H1 (cell line): ENCODE measurements around the gene DPYSL3. TPM values are rescaled to one million over a fixed set of nuclear protein-coding genes. Genes with fewer than 3 reads are reported as not detected.

Source experiments
- CTCF ChIA-PET: fragments of 300-600 bp; sonication (Branson Sonifier 250); formaldehyde crosslinking; loops from one replicate; lab custom pipeline; 2021; ENCODE audit not compliant: partially characterized antibody; lab: Charles Lee
- POLR2A ChIA-PET: fragments of 300-600 bp; sonication (Branson Sonifier 250); formaldehyde crosslinking; loops from one replicate; lab custom pipeline; 2021; ENCODE audit warnings: inconsistent platforms; ENCODE audit not compliant: partially characterized antibody; lab: Charles Lee
- DNase-seq, 2 experiments: peaks; one replicate each; pipeline versions ENCODE4 v3.0.0 to v3.0.0-alpha.2; 2010 to 2022; ENCODE audit warnings: low spot score in 2 of 2, low read depth in 1 of 2, mixed read lengths in 1 of 2
- FAIRE-seq: peaks from 2 replicates; lab custom pipeline; 2011; peaks lifted over from hg19 to GRCh38; lab: Jason Lieb, UNC
- H2AFZ ChIP-seq: 2 replicates; pipeline ENCODE4 v1.8.1; 2012; ENCODE audit warnings: low read length, inconsistent platforms
- H2AK5ac ChIP-seq: 2 replicates; pipeline ENCODE4 v1.6.1; 2013; ENCODE audit warnings: low read depth, low read length
- H2BK120ac ChIP-seq: replicated peaks from 2 replicates; pipeline ENCODE3; 2013; ENCODE audit warnings: low read depth, low read length, inconsistent platforms
- H2BK12ac ChIP-seq: 2 replicates; pipeline ENCODE4 v1.6.1; 2013; ENCODE audit warnings: low read depth, low read length
- H2BK15ac ChIP-seq: 2 replicates; pipeline ENCODE4 v1.6.1; 2013; ENCODE audit warnings: low read length
- H2BK20ac ChIP-seq: 2 replicates; pipeline ENCODE4 v1.6.1; 2013; ENCODE audit warnings: low read length
- H2BK5ac ChIP-seq: 2 replicates; pipeline ENCODE4 v1.6.1; 2013; ENCODE audit warnings: low read depth, low read length
- H3K14ac ChIP-seq: 2 replicates; pipeline ENCODE4 v1.6.1; 2013; ENCODE audit warnings: inconsistent platforms; ENCODE audit not compliant: insufficient read length
- H3K18ac ChIP-seq: 2 replicates; pipeline ENCODE4 v1.6.1; 2013; ENCODE audit warnings: low read length; ENCODE audit errors: extremely low read depth
- H3K23ac ChIP-seq: 2 replicates; pipeline ENCODE4 v1.6.1; 2013; ENCODE audit warnings: inconsistent platforms; ENCODE audit not compliant: insufficient read length
- H3K23me2 ChIP-seq: 2 replicates; pipeline ENCODE4 v1.6.1; 2013; ENCODE audit warnings: low read depth, low read length
- H3K27ac ChIP-seq: 2 replicates; pipeline ENCODE4 v1.6.1; 2011; ENCODE audit warnings: low read depth, low read length, inconsistent platforms
- H3K27me3 ChIP-seq, 4 experiments: replicated peaks in 1 of 4; 1 replicate in 1 of 4; 2 replicates in 3 of 4; pipeline versions ENCODE4 v1.6.1 to v1.8.1; 2011 to 2013; ENCODE audit warnings: low read length in 3 of 4, mild to moderate bottlenecking in 3 of 4, inconsistent platforms in 2 of 4, mixed read lengths in 2 of 4, moderate library complexity in 1 of 4; ENCODE audit not compliant: control insufficient read depth in 3 of 4, insufficient read depth in 3 of 4; ENCODE audit errors: extremely low read depth in 1 of 4
- H3K36me3 ChIP-seq, 4 experiments: 2 replicates each; pipeline versions ENCODE4 v1.6.1 to v1.8.1; 2011 to 2013; ENCODE audit warnings: mild to moderate bottlenecking in 4 of 4, low read length in 3 of 4, moderate library complexity in 2 of 4, control low read depth in 1 of 4, inconsistent platforms in 1 of 4; ENCODE audit not compliant: insufficient read depth in 4 of 4, control insufficient read depth in 2 of 4
- H3K4ac ChIP-seq: replicated peaks from 2 replicates; pipeline ENCODE3; 2013; ENCODE audit warnings: low read length, low read depth, mixed read lengths, inconsistent platforms; ENCODE audit not compliant: insufficient read length
- H3K4me1 ChIP-seq, 4 experiments: replicated peaks in 1 of 4; 1 replicate in 1 of 4; 2 replicates in 3 of 4; pipeline versions ENCODE4 v1.6.1 to v1.8.1; 2011 to 2013; ENCODE audit warnings: low read length in 3 of 4, inconsistent platforms in 2 of 4, mixed read lengths in 1 of 4; ENCODE audit not compliant: insufficient read depth in 4 of 4, control insufficient read depth in 3 of 4
- H3K4me2 ChIP-seq, 2 experiments: 2 replicates each; pipeline versions ENCODE4 v1.6.1 to v1.8.1; 2011 to 2013; ENCODE audit warnings: low read depth in 2 of 2, low read length in 2 of 2, control low read depth in 1 of 2, inconsistent platforms in 1 of 2, mild to moderate bottlenecking in 1 of 2; ENCODE audit not compliant: insufficient read depth in 1 of 2
- H3K4me3 ChIP-seq, 4 experiments: fragments of 200-600, 300-600 bp in 1 of 4; sonication (generic), shearing (Covaris generic), sonication (Bioruptor Twin) in 1 of 4; 2 replicates each; pipeline versions ENCODE4 v1.5.1 to v1.8.1; 2011 to 2016; ENCODE audit warnings: low read length in 4 of 4, low read depth in 3 of 4, control low read depth in 2 of 4, inconsistent platforms in 2 of 4, mild to moderate bottlenecking in 2 of 4, mixed read lengths in 1 of 4, moderate library complexity in 1 of 4; ENCODE audit not compliant: insufficient read depth in 2 of 4; ENCODE audit errors: extremely low read depth in 1 of 4
- H3K56ac ChIP-seq: replicated peaks from 2 replicates; pipeline ENCODE3; 2013; ENCODE audit warnings: low read depth, mild to moderate bottlenecking, mixed read lengths, low read length, inconsistent platforms; ENCODE audit not compliant: insufficient read length
- H3K79me1 ChIP-seq: 2 replicates; pipeline ENCODE4 v1.6.1; 2013; ENCODE audit warnings: low read depth, low read length, control low read depth
- H3K79me2 ChIP-seq, 2 experiments: 2 replicates each; pipeline versions ENCODE4 v1.6.1 to v1.8.1; 2012 to 2013; ENCODE audit warnings: low read length in 2 of 2, mild to moderate bottlenecking in 2 of 2, inconsistent platforms in 1 of 2; ENCODE audit not compliant: insufficient read depth in 2 of 2, control insufficient read depth in 1 of 2
- H3K9ac ChIP-seq, 4 experiments: replicated peaks in 1 of 4; 1 replicate in 1 of 4; 2 replicates in 3 of 4; pipeline versions ENCODE4 v1.6.1 to v1.8.1; 2011 to 2013; ENCODE audit warnings: low read depth in 3 of 4, low read length in 3 of 4, control low read depth in 2 of 4, mild to moderate bottlenecking in 2 of 4, moderate library complexity in 2 of 4, inconsistent platforms in 1 of 4; ENCODE audit errors: extremely low read depth in 1 of 4
- H3K9me3 ChIP-seq, 2 experiments: 2 replicates each; pipeline versions ENCODE4 v1.6.1 to v1.8.1; 2012 to 2013; ENCODE audit warnings: mild to moderate bottlenecking in 2 of 2, moderate library complexity in 2 of 2, control low read depth in 1 of 2, inconsistent platforms in 1 of 2, low read depth in 1 of 2, low read length in 1 of 2, mixed read lengths in 1 of 2; ENCODE audit not compliant: insufficient read depth in 2 of 2
- H4K20me1 ChIP-seq, 2 experiments: replicated peaks in 1 of 2; 2 replicates each; pipeline versions ENCODE3 to v1.8.1; 2011 to 2013; ENCODE audit warnings: inconsistent platforms in 2 of 2, low read length in 2 of 2, mild to moderate bottlenecking in 1 of 2; ENCODE audit not compliant: insufficient read depth in 2 of 2, control insufficient read depth in 1 of 2
- H4K5ac ChIP-seq: 2 replicates; pipeline ENCODE4 v1.6.1; 2013; ENCODE audit warnings: low read length, low read depth, mixed read lengths, inconsistent platforms; ENCODE audit not compliant: insufficient read length
- H4K8ac ChIP-seq: 2 replicates; pipeline ENCODE4 v1.8.0; 2013; ENCODE audit warnings: mild to moderate bottlenecking, moderate library complexity, low read length, inconsistent platforms; ENCODE audit not compliant: insufficient read depth; ENCODE audit errors: extremely low read depth
- H4K91ac ChIP-seq: replicated peaks from 2 replicates; pipeline ENCODE3; 2013; ENCODE audit warnings: low read length, mixed read lengths, inconsistent platforms; ENCODE audit not compliant: insufficient read length
- CTBP2 ChIP-seq: IDR thresholded peaks from 2 replicates; pipeline ENCODE4 v1.7.0; 2011; ENCODE audit warnings: borderline replicate concordance, mild to moderate bottlenecking, moderate library complexity, mixed read lengths, low read length; ENCODE audit not compliant: insufficient read depth, insufficient read length
- GTF2F1 ChIP-seq: IDR thresholded peaks from 2 replicates; pipeline ENCODE4 v1.6.1; 2012; ENCODE audit warnings: low read depth, low read length, improper control_type of control experiment, borderline replicate concordance
- HDAC2 ChIP-seq, 2 experiments: fragments of 300-600 bp in 1 of 2; sonication (generic) in 1 of 2; IDR thresholded peaks; 2 replicates each; pipeline ENCODE4 v1.6.1; 2011 to 2012; ENCODE audit warnings: low read depth in 2 of 2, low read length in 2 of 2, mild to moderate bottlenecking in 2 of 2, moderate library complexity in 2 of 2, borderline replicate concordance in 1 of 2, inconsistent platforms in 1 of 2
- JUN ChIP-seq: IDR thresholded peaks from 2 replicates; pipeline ENCODE4 v1.6.1; 2011; ENCODE audit warnings: low read depth, mild to moderate bottlenecking, improper control_type of control experiment, low read length
- NRF1 ChIP-seq: IDR thresholded peaks from 2 replicates; pipeline ENCODE4 v1.6.1; 2011; ENCODE audit warnings: mild to moderate bottlenecking, low read depth, low read length, improper control_type of control experiment
- SAP30 ChIP-seq: fragments of 300-600 bp; sonication (generic); IDR thresholded peaks from 2 replicates; pipeline ENCODE4 v1.7.1; 2012; ENCODE audit warnings: low read length, moderate library complexity, mild to moderate bottlenecking, inconsistent platforms; ENCODE audit not compliant: insufficient read depth, insufficient replicate concordance
- SIN3A ChIP-seq, 2 experiments: IDR thresholded peaks in 1 of 2; conservative IDR thresholded peaks in 1 of 2; 2 replicates each; pipeline ENCODE4 v1.6.1; 2011 to 2012; ENCODE audit warnings: low read length in 2 of 2, improper control_type of control experiment in 1 of 2, low read depth in 1 of 2, mild to moderate bottlenecking in 1 of 2
- TAF1 ChIP-seq: IDR thresholded peaks from 2 replicates; pipeline ENCODE4 v1.6.1; 2011; ENCODE audit warnings: mild to moderate bottlenecking, low read depth, low read length
- TEAD4 ChIP-seq: IDR thresholded peaks from 2 replicates; pipeline ENCODE4 v1.6.1; 2012; ENCODE audit warnings: low read depth, low read length, inconsistent platforms, mixed read lengths
- WGBS, 2 experiments: shearing (Covaris generic) in 1 of 2; methylation state at CpG; one replicate each; pipeline versions ENCODE4 v1.1.6 to v1.1.7; 2013 to 2015; ENCODE audit warnings: low lambda C conversion rate in 2 of 2, mixed read lengths in 2 of 2, inconsistent platforms in 1 of 2, low coverage in 1 of 2, missing lambda C conversion rate in 1 of 2; ENCODE audit not compliant: insufficient replicate concordance in 2 of 2, insufficient coverage in 1 of 2, insufficient read length in 1 of 2; ENCODE audit errors: extremely low coverage in 1 of 2, missing lambda C conversion rate in 1 of 2; 5-methylcytosine and 5-hydroxymethylcytosine counted together
- polyA plus RNA-seq, 7 experiments: library from polyadenylated mRNA; depleted of rRNA in 3 of 7; stranded (reverse) in 5 of 7; unstranded in 2 of 7; fragments of >200 nt in 5 of 7; fragments of 200-250 nt in 2 of 7; gene quantifications; 1 replicate in 5 of 7; 2 replicates in 1 of 7; 4 replicates in 1 of 7; pipeline versions ENCODE4 v1.2.1 to v1.2.3, GENCODE V29; 2011 to 2013; ENCODE audit warnings: missing spikeins in 2 of 7, mixed read lengths in 2 of 7
- total RNA-seq: library from RNA; stranded (reverse); fragmentation: NEBNext Ultra II Directional; extraction: Animal tissue kit (Norgen Biotek cat#: 25700); gene quantifications from 2 replicates; pipeline ENCODE4 v1.2.1, GENCODE V29; 2021
- TF ChIP-seq, protein P1 (sequence below): IDR thresholded peaks from 2 replicates; pipeline ENCODE4 v1.6.1; 2012; ENCODE audit warnings: inconsistent platforms

DPYSL3 gene
- total and polyA plus RNA-seq, 2 of the 8 experiments (the other 6 are each of a cell fraction or from before 2014, with no cell fraction given): 268 to 387 TPM

DNA sequence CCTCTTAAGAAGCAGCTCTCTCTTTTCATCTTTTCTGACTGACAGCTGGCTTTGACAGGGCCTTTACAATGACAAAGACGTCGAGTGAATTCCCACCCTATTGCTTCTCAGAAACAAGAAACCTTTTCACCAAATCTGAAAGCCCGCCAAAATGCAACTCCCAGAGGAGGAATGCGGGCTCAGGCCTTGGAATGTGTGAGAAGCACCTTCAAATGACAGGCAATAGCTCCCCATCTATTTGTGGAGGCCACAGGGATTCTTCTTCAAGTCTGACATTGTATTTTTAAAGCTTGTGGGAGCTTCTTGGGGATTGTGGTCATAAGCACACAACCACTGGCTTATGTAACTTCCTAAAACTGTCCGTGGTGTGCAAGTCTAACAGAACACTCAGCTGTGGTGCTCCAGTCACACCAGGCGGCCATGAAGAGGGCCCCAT lies 72.7 kb downstream of the DPYSL3 start:
- H3K18ac ChIP-seq: no peak overlapping the region
- TF ChIP-seq TEAD4 (peak; percentile 95), HDAC2 (IDR thresholded peaks at IDR 0.05; ENCODE audit: borderline replicate concordance in 1 of 2, low read depth in 2 of 2, low read length in 2 of 2) (peak in 1 of 2 experiments; percentile 29; a peak in 1 of 4 replicates), SAP30 (no peak), SIN3A (conservative IDR thresholded peaks at IDR 0.05 in 1 of 2, IDR thresholded peaks at IDR 0.05 in 1 of 2; ENCODE audit: low read depth in 1 of 2, low read length in 2 of 2) (peak; percentile 83 to 93; a peak in 3 of 4 replicates), CTBP2 (peak; percentile 74), GTF2F1 (no peak), NRF1 (no peak), JUN (no peak), TAF1 (no peak)
- TF ChIP-seq, protein P1, sequence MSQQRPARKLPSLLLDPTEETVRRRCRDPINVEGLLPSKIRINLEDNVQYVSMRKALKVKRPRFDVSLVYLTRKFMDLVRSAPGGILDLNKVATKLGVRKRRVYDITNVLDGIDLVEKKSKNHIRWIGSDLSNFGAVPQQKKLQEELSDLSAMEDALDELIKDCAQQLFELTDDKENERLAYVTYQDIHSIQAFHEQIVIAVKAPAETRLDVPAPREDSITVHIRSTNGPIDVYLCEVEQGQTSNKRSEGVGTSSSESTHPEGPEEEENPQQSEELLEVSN: peak; percentile 81; the same call in 1 of the 2 replicates
- H3K4me3 ChIP-seq: no peak overlapping the region
- DNase-seq (no peak), FAIRE-seq (no peak)
- no peak overlapping the region for H2BK20ac ChIP-seq
- H3K14ac ChIP-seq: no peak overlapping the region
- no peak overlapping the region for H3K4ac ChIP-seq
- H3K36me3 ChIP-seq: peaks cover 2 to 40% (median 7%) of the 10 kb centered on the region in 4 experiments; a peak in 3 of 8 replicates
- H3K27me3 ChIP-seq: peaks cover 0 to 1% (median 0%) of the 10 kb centered on the region in 4 experiments; a peak in 1 of 7 replicates
- CTCF ChIA-PET: interaction anchor here (0.8 to 1.7 kb wide), 6 partner anchors 10 to 141 kb away, joined by 3 to 6 read pairs (median 5); no protein-coding TSS in a partner anchor
- no peak overlapping the region for H2BK5ac ChIP-seq
- no peak overlapping the region for H2AFZ ChIP-seq
- H4K5ac ChIP-seq: no peak overlapping the region
- peaks cover 0 to 22% (median 15%) of the 10 kb centered on the region in 4 experiments; a peak in 6 of 7 replicates for H3K4me1 ChIP-seq
- WGBS, 2 experiments: 72% methylated on average over 6 of the region's 6 CpGs; no CpG with 5 or more reads in 1 of the 2 experiments
- H3K9me3 ChIP-seq: no peaks in the 10 kb centered on the region
- H3K23ac ChIP-seq: no peak overlapping the region
- H3K4me2 ChIP-seq: 0 out of 4 replicates have a peak overlapping the region, but pooled peaks of 1 of the 2 experiments have one; percentile 14
- no peak overlapping the region for H4K8ac ChIP-seq
- no peak overlapping the region for H4K91ac ChIP-seq
- H3K79me1 ChIP-seq: peaks cover 8% of the 10 kb centered on the region; the same call in 1 of the 2 replicates
- no peak overlapping the region for H2BK12ac ChIP-seq
- H3K9ac ChIP-seq: no peak overlapping the region
- no peak overlapping the region for H2AK5ac ChIP-seq
- no peak overlapping the region for H3K27ac ChIP-seq
- peaks cover 54% of the 10 kb centered on the region in 2 experiments for H4K20me1 ChIP-seq
- no peak overlapping the region for H3K56ac ChIP-seq
- H3K23me2 ChIP-seq: no peaks in the 10 kb centered on the region
- peaks cover 49 to 99% of the 10 kb centered on the region in 2 experiments for H3K79me2 ChIP-seq
- H2BK15ac ChIP-seq: no peak overlapping the region
- no peak overlapping the region for H2BK120ac ChIP-seq
- POLR2A ChIA-PET: interaction anchor here (0.9 to 2.0 kb wide), 5 partner anchors 10 to 122 kb away, joined by 3 to 8 read pairs (median 8); no protein-coding TSS in a partner anchor
